GM12892 (cell line): Measurements from ENCODE around the gene CLCA4.

Experiments used
- DNase-seq: peaks from one replicate; pipeline ENCODE4 v3.0.0; 2011; ENCODE audit not compliant: insufficient read length
- FAIRE-seq: peaks from 2 replicates; lab custom pipeline; 2011; peaks lifted over from hg19 to GRCh38; lab: Jason Lieb, UNC
- POLR2A ChIP-seq: IDR thresholded peaks from 2 replicates; pipeline ENCODE4 v1.6.1; 2011; ENCODE audit warnings: low read depth, low read length, control low read depth
- POLR2AphosphoS5 ChIP-seq: IDR thresholded peaks from 2 replicates; pipeline ENCODE4 v1.6.1; 2011; ENCODE audit warnings: low read depth, low read length, control low read depth
- TAF1 ChIP-seq: IDR thresholded peaks from 2 replicates; pipeline ENCODE4 v1.6.1; 2011; ENCODE audit warnings: low read depth, mild to moderate bottlenecking, control low read depth, low read length, borderline replicate concordance

The CLCA4 gene

GRCh38 chr1:86541859-86542258 is 5.0 kb upstream of the CLCA4 start:
- no peak for FAIRE-seq
- no peak for DNase-seq
- TF ChIP-seq TAF1 (no peak), POLR2A (no peak), POLR2AphosphoS5 (no peak)

DNA sequence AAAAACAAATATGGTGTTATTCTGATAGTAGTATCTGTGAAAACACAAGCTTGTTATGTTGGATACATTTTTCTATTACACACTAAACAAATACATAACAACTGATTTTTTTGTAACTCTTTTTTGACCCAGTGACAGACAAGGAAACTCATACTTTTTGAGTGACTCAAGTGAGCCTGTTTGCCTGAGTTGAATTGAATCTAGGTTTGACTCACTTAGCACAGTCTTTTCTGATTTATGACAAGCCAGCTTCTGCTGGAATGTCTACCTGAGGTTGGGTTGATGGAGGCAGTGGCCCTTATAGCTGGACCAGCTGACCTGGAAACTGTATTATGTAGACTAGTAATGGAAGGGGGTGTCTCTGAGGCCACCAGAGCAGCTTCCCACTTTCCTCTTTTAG is 4.2 kb upstream of the CLCA4 start:
- TF ChIP-seq TAF1 (no peak), POLR2AphosphoS5 (no peak), POLR2A (no peak)
- FAIRE-seq = no peak
- no peak for DNase-seq

DNA sequence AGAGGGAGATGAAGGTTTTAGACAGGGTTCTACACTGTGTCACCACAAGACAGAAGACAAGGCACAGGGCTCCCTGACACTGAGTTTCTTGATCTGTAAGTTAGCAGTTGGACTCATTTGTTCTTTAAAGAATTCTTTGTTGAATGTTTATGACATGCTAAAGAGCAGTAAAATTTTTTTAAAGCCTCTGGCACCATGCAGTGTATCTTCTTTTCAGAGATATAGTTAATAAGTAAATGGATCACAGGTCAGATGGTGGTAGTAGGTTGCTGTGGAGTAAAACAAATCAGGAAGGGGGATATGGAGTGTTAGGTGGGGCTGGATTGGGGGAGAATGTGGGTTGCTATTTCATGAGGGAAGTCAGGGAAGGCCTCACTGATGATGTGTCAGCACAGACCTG is 2.0 kb downstream of the CLCA4 start:
- no peak for FAIRE-seq
- DNase-seq = no peak
- TF ChIP-seq POLR2A (no peak), TAF1 (no peak), POLR2AphosphoS5 (no peak)

GRCh38 chr1:86551305-86551704 is 4.4 kb downstream of the CLCA4 start:
- DNase-seq = no peak
- FAIRE-seq = no peak
- TF ChIP-seq POLR2A (no peak), POLR2AphosphoS5 (no peak), TAF1 (no peak)

- DNase-seq = no peak
- no peak for FAIRE-seq
- no peak for TF ChIP-seq POLR2AphosphoS5
- TF ChIP-seq POLR2A = no peak
- no peak for TF ChIP-seq TAF1
Observed at GRCh38 chr1:86552376-86552775, 5.5 kb downstream of the CLCA4 start.

- TF ChIP-seq POLR2A (no peak), POLR2AphosphoS5 (no peak), TAF1 (no peak)
- DNase-seq (no peak), FAIRE-seq (no peak)
Observed at GRCh38 chr1:86557739-86558138, 10.9 kb downstream of the CLCA4 start.

DNA sequence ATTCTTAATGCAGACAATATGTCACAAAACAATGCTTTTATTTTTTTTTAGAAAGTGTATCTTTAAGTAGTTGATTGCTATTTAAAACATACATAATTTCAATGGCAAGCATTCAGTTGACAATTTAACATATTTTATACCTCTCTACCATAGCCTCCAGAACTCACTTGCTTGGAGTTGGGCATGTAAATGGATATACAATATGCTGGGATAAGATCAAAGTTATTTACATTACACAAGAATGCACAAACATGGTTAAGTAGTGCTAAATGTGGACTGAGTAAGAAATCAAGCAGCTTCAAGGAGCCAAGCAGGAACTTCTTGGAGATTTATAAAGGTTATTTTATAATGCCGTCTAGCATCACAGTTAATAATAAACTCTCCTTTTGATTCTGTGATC is 17.0 kb downstream of the CLCA4 start:
- FAIRE-seq (no peak), DNase-seq (no peak)
- TF ChIP-seq TAF1 (no peak), POLR2A (no peak), POLR2AphosphoS5 (no peak)

GRCh38 chr1:86567341-86567740 is 20.5 kb downstream of the CLCA4 start:
- TF ChIP-seq POLR2A (no peak), TAF1 (no peak), POLR2AphosphoS5 (no peak)
- no peak for FAIRE-seq
- no peak for DNase-seq

- FAIRE-seq = no peak
- TF ChIP-seq POLR2A (no peak), POLR2AphosphoS5 (no peak), TAF1 (no peak)
- no peak for DNase-seq
Observed at GRCh38 chr1:86567878-86568277, 21.0 kb downstream of the CLCA4 start.

DNA sequence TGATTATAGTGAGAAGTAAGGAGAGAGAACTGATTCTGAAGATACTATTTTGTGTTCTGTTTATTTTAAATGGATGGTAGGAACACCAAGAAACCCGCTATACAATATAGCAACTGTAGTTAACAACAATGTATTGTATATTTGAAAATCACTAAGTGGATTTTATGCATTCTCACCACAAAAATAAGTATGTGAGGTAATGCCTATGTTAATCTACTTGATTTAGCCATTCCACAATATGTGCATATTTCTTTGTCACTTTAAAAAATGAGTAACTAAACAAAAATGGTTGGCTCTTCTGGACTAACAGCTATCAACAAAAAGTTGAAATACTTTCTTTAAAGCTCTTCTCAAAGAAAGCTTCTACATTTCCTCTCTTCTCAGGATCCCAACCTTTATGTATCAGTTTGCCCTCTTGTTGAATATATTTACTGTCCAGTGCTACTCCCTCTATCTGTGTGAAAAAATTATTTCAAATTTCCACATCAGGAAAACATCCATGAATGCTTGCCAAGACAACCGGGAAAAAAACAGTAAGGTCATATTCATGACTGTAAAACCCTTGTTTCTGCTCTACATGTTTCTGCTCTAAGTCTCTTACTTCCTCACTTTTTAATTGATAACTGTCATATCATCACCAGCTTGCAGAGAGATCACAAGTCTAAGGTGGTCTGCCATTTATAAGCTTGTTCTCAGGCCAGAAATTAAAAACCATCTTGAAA is 27.0 kb downstream of the CLCA4 start:
- no peak for FAIRE-seq
- TF ChIP-seq POLR2A (no peak), POLR2AphosphoS5 (no peak), TAF1 (no peak)

GRCh38 chr1:86581231-86581630 is 34.4 kb downstream of the CLCA4 start:
- FAIRE-seq (no peak), DNase-seq (no peak)
- TF ChIP-seq POLR2AphosphoS5 (no peak), TAF1 (no peak), POLR2A (no peak)

More for the DNA sequence above, 27.0 kb downstream of the CLCA4 start:
- no peak for DNase-seq

DNA sequence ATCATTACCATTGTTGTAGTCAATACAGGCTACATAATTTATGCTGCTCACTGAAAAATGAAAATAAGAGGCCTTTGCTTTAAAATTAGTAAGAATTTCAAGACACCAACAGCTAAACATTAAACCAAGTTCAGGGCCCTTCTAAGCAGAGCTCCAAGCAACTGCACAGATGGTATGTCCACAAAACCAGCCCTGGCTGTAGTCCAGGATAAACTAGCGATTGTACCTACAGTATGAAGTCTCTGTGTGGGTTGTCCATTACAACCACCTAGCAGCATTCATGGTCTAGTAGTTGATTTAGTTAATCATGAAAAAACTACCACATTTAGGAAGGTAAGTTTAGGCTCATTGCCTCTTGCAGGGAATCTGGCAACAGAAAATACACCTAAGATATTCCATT is 35.3 kb downstream of the CLCA4 start:
- no peak for FAIRE-seq
- DNase-seq = no peak
- no peak for TF ChIP-seq TAF1
- TF ChIP-seq POLR2AphosphoS5 = no peak
- no peak for TF ChIP-seq POLR2A
